Measurements from ENCODE around the gene TMEM181.
"Not testable (repeated sequence)": the region's sequence is repeated elsewhere in the genome, so short reads cannot be mapped to it uniquely, and the experiment has no call there.

The TMEM181 gene

GRCh38 chr6:158662607-158662953 is 102.7 kb downstream of the TMEM181 start:
- Histone ChIP-seq H3K27ac (ENCODE audit: low read depth, low read length) (no peak overlapping the region), H3K4me3 (ENCODE audit: low read length) (no peak overlapping the region), H3K36me3 (ENCODE audit: insufficient read depth, low read length) (no peaks in the 10 kb centered on the region), H3K27me3 (ENCODE audit: insufficient read depth, low read length) (peaks cover 6% of the 10 kb centered on the region; the same call in 1 of the 2 replicates), H3K9me3 (ENCODE audit: insufficient read depth, low read depth, low read length) (no peaks in the 10 kb centered on the region), H3K4me1 (ENCODE audit: insufficient read depth, low read length) (peaks cover 13% of the 10 kb centered on the region), H3K9ac (ENCODE audit: low read depth, low read length) (no peak overlapping the region)
- WGBS: 92% methylated on average over 3 of the region's 3 CpGs

GRCh38 chr6:158662954-158663624 is 103.2 kb downstream of the TMEM181 start:
- Histone ChIP-seq H3K4me3 (ENCODE audit: low read length) (no peak overlapping the region), H3K27me3 (ENCODE audit: insufficient read depth, low read length) (peaks cover 6% of the 10 kb centered on the region; the same call in 1 of the 2 replicates), H3K27ac (ENCODE audit: low read depth, low read length) (no peak overlapping the region), H3K36me3 (ENCODE audit: insufficient read depth, low read length) (no peaks in the 10 kb centered on the region), H3K4me1 (ENCODE audit: insufficient read depth, low read length) (peaks cover 13% of the 10 kb centered on the region), H3K9me3 (ENCODE audit: insufficient read depth, low read depth, low read length) (no peaks in the 10 kb centered on the region), H3K9ac (ENCODE audit: low read depth, low read length) (no peak overlapping the region)
- 50% methylated on average over 24 of the region's 27 CpGs for WGBS

GRCh38 chr6:158663625-158664165 is 103.8 kb downstream of the TMEM181 start:
- Histone ChIP-seq H3K4me1 (ENCODE audit: insufficient read depth, low read length) (peaks cover 13% of the 10 kb centered on the region), H3K9ac (ENCODE audit: low read depth, low read length) (no peak overlapping the region), H3K9me3 (ENCODE audit: insufficient read depth, low read depth, low read length) (no peaks in the 10 kb centered on the region), H3K36me3 (ENCODE audit: insufficient read depth, low read length) (no peaks in the 10 kb centered on the region), H3K27me3 (ENCODE audit: insufficient read depth, low read length) (peaks cover 6% of the 10 kb centered on the region; the same call in 1 of the 2 replicates), H3K27ac (ENCODE audit: low read depth, low read length) (no peak overlapping the region), H3K4me3 (ENCODE audit: low read length) (no peak overlapping the region)
- WGBS: 64% methylated on average over 11 of the region's 11 CpGs

GRCh38 chr6:158665332-158665731 is 105.4 kb downstream of the TMEM181 start:
- no peak overlapping the region for H3K9ac ChIP-seq (ENCODE audit: low read depth, low read length)
- H3K27ac ChIP-seq (ENCODE audit: low read depth, low read length): no peak overlapping the region
- H3K36me3 ChIP-seq (ENCODE audit: insufficient read depth, low read length): no peaks in the 10 kb centered on the region
- 96% methylated on average over 18 of the region's 18 CpGs for WGBS
- H3K9me3 ChIP-seq (ENCODE audit: insufficient read depth, low read depth, low read length): no peaks in the 10 kb centered on the region
- H3K27me3 ChIP-seq (ENCODE audit: insufficient read depth, low read length): peaks cover 6% of the 10 kb centered on the region; the same call in 1 of the 2 replicates
- H3K4me3 ChIP-seq (ENCODE audit: low read length): no peak overlapping the region
- peaks cover 13% of the 10 kb centered on the region for H3K4me1 ChIP-seq (ENCODE audit: insufficient read depth, low read length)

GRCh38 chr6:158666628-158667359 is 106.9 kb downstream of the TMEM181 start:
- Histone ChIP-seq H3K36me3 (ENCODE audit: insufficient read depth, low read length) (no peaks in the 10 kb centered on the region), H3K27ac (ENCODE audit: low read depth, low read length) (no peak overlapping the region), H3K9me3 (ENCODE audit: insufficient read depth, low read depth, low read length) (no peaks in the 10 kb centered on the region), H3K4me3 (ENCODE audit: low read length) (no peak overlapping the region), H3K27me3 (ENCODE audit: insufficient read depth, low read length) (peaks cover 6% of the 10 kb centered on the region; the same call in 1 of the 2 replicates), H3K9ac (ENCODE audit: low read depth, low read length) (no peak overlapping the region), H3K4me1 (ENCODE audit: insufficient read depth, low read length) (peaks cover 13% of the 10 kb centered on the region)
- WGBS: 93% methylated on average over 13 of the region's 14 CpGs

GRCh38 chr6:158667360-158667981 is 107.6 kb downstream of the TMEM181 start:
- Histone ChIP-seq H3K9ac (ENCODE audit: low read depth, low read length) (no peak overlapping the region), H3K9me3 (ENCODE audit: insufficient read depth, low read depth, low read length) (no peaks in the 10 kb centered on the region), H3K27ac (ENCODE audit: low read depth, low read length) (no peak overlapping the region), H3K4me1 (ENCODE audit: insufficient read depth, low read length) (peaks cover 13% of the 10 kb centered on the region), H3K36me3 (ENCODE audit: insufficient read depth, low read length) (no peaks in the 10 kb centered on the region), H3K27me3 (ENCODE audit: insufficient read depth, low read length) (peaks cover 6% of the 10 kb centered on the region; the same call in 1 of the 2 replicates), H3K4me3 (ENCODE audit: low read length) (no peak overlapping the region)
- 91% methylated on average over 8 of the region's 8 CpGs for WGBS

GRCh38 chr6:158668707-158669103 is 108.8 kb downstream of the TMEM181 start:
- no peak overlapping the region for H3K27ac ChIP-seq (ENCODE audit: low read depth, low read length)
- WGBS: 88% methylated on average over 7 of the region's 7 CpGs

GRCh38 chr6:158669145-158670035 is 109.5 kb downstream of the TMEM181 start:
- no peaks in the 10 kb centered on the region for H3K36me3 ChIP-seq (ENCODE audit: insufficient read depth, low read length)
- H3K9ac ChIP-seq (ENCODE audit: low read depth, low read length): no peak overlapping the region
- H3K27ac ChIP-seq (ENCODE audit: low read depth, low read length): no peak overlapping the region
- no peaks in the 10 kb centered on the region for H3K4me1 ChIP-seq (ENCODE audit: insufficient read depth, low read length)
- no peaks in the 10 kb centered on the region for H3K9me3 ChIP-seq (ENCODE audit: insufficient read depth, low read depth, low read length)
- no peaks in the 10 kb centered on the region for H3K27me3 ChIP-seq (ENCODE audit: insufficient read depth, low read length)
- no peak overlapping the region for H3K4me3 ChIP-seq (ENCODE audit: low read length)
- WGBS: 86% methylated on average over 7 of the region's 7 CpGs

More at GRCh38 chr6:158668707-158669103, 108.8 kb downstream of the TMEM181 start:
- Histone ChIP-seq H3K4me1 (ENCODE audit: insufficient read depth, low read length) (peaks cover 3% of the 10 kb centered on the region; the same call in 1 of the 2 replicates), H3K9me3 (ENCODE audit: insufficient read depth, low read depth, low read length) (no peaks in the 10 kb centered on the region), H3K9ac (ENCODE audit: low read depth, low read length) (no peak overlapping the region), H3K36me3 (ENCODE audit: insufficient read depth, low read length) (no peaks in the 10 kb centered on the region), H3K4me3 (ENCODE audit: low read length) (no peak overlapping the region), H3K27me3 (ENCODE audit: insufficient read depth, low read length) (no peaks in the 10 kb centered on the region)

GRCh38 chr6:158672119-158672518 is 112.2 kb downstream of the TMEM181 start:
- H3K9ac ChIP-seq (ENCODE audit: low read depth, low read length); H3K27me3 ChIP-seq (ENCODE audit: insufficient read depth, low read length); H3K4me3 ChIP-seq (ENCODE audit: low read length); H3K4me1 ChIP-seq (ENCODE audit: insufficient read depth, low read length); H3K27ac ChIP-seq (ENCODE audit: low read depth, low read length); H3K36me3 ChIP-seq (ENCODE audit: insufficient read depth, low read length); H3K9me3 ChIP-seq (ENCODE audit: insufficient read depth, low read depth, low read length): not testable (repeated sequence)
- WGBS: 89% methylated on average over 8 of the region's 8 CpGs

- Histone ChIP-seq H3K27me3 (ENCODE audit: insufficient read depth, low read length) (no peaks in the 10 kb centered on the region), H3K9ac (ENCODE audit: low read depth, low read length) (no peak overlapping the region)
Measured at GRCh38 chr6:158672726-158673125, 112.8 kb downstream of the TMEM181 start.

More at GRCh38 chr6:158672726-158673125, 112.8 kb downstream of the TMEM181 start:
- Histone ChIP-seq H3K4me3 (ENCODE audit: low read length) (no peak overlapping the region), H3K4me1 (ENCODE audit: insufficient read depth, low read length) (no peaks in the 10 kb centered on the region), H3K27ac (ENCODE audit: low read depth, low read length) (no peak overlapping the region), H3K9me3 (ENCODE audit: insufficient read depth, low read depth, low read length) (no peaks in the 10 kb centered on the region), H3K36me3 (ENCODE audit: insufficient read depth, low read length) (no peaks in the 10 kb centered on the region)
- WGBS: 93% methylated on average over 5 of the region's 6 CpGs

Measured in HUES64 (cell line).